Umbilical cord (tissue), 2 donors: ENCODE measurements around the gene DNAL4. TPM values are rescaled to one million over a fixed set of nuclear protein-coding genes. Genes with fewer than 3 reads are reported as not detected.
"Not testable (repeated sequence)": the region's sequence is repeated elsewhere in the genome, so short reads cannot be mapped to it uniquely, and the experiment has no call there.

Experiments
- DNase-seq: peaks from one replicate; pipeline ENCODE4 v3.0.0-alpha.2; 2015; ENCODE audit warnings: low spot score
- total RNA-seq: library from RNA; depleted of rRNA; stranded (reverse); fragments of >200 nt; gene quantifications from one replicate; pipeline ENCODE4 v1.2.3, GENCODE V29; 2014; ENCODE audit warnings: low replicate concordance; ENCODE audit not compliant: insufficient read depth

DNAL4 gene
- total RNA-seq, 1 donor from 2014 or later, result 9.9 TPM

- DNase-seq, result no peak
Measured at GRCh38 chr22:38827510-38827909, 33.6 kb upstream of the DNAL4 start.

- no peak for DNase-seq
Measured at GRCh38 chr22:38826801-38827200, 32.9 kb upstream of the DNAL4 start.

GRCh38 chr22:38826386-38826785 lies 32.4 kb upstream of the DNAL4 start:
- no peak for DNase-seq

- peak; percentile 85 for DNase-seq
Measured at GRCh38 chr22:38824585-38824984, 30.6 kb upstream of the DNAL4 start.

GRCh38 chr22:38823637-38824036 lies 29.7 kb upstream of the DNAL4 start:
- no peak for DNase-seq

GRCh38 chr22:38823076-38823475 lies 29.1 kb upstream of the DNAL4 start:
- DNase-seq, result no peak

GRCh38 chr22:38820020-38820419 lies 26.1 kb upstream of the DNAL4 start:
- DNase-seq, result no peak

- DNase-seq, result no peak
Measured at GRCh38 chr22:38819387-38819940, 25.5 kb upstream of the DNAL4 start.

- no peak for DNase-seq
Measured at GRCh38 chr22:38817196-38817595, 23.3 kb upstream of the DNAL4 start.

- DNase-seq, result no peak
Measured at GRCh38 chr22:38815842-38816241, 21.9 kb upstream of the DNAL4 start.

- DNase-seq, result no peak
Measured at GRCh38 chr22:38811241-38811640, 17.3 kb upstream of the DNAL4 start.

GRCh38 chr22:38805041-38805593 lies 11.2 kb upstream of the DNAL4 start:
- not testable (repeated sequence) for DNase-seq

- peak; percentile 22 for DNase-seq
Measured at GRCh38 chr22:38802671-38803121, 8.8 kb upstream of the DNAL4 start.

GRCh38 chr22:38799265-38800002 lies 5.5 kb upstream of the DNAL4 start:
- DNase-seq, result no peak

GRCh38 chr22:38798496-38798895 lies 4.6 kb upstream of the DNAL4 start:
- no peak for DNase-seq

GRCh38 chr22:38796262-38796957 lies 2.5 kb upstream of the DNAL4 start:
- DNase-seq, result no peak

GRCh38 chr22:38795569-38795968 lies 1.6 kb upstream of the DNAL4 start:
- no peak for DNase-seq

- no peak for DNase-seq
Measured at GRCh38 chr22:38793317-38793716, 626 bp downstream of the DNAL4 start.

- no peak for DNase-seq
Measured at GRCh38 chr22:38792833-38793232, 1.1 kb downstream of the DNAL4 start.

- DNase-seq, result no peak
Measured at GRCh38 chr22:38789606-38790005, 4.3 kb downstream of the DNAL4 start.

GRCh38 chr22:38788846-38789245 lies 5.1 kb downstream of the DNAL4 start:
- DNase-seq, result no peak

GRCh38 chr22:38788021-38788816 lies 5.7 kb downstream of the DNAL4 start:
- peak; percentile 95 for DNase-seq
